Measurements from ENCODE around the gene SKA1.
"Not testable (repeated sequence)": the region's sequence is repeated elsewhere in the genome, so short reads cannot be mapped to it uniquely, and the experiment has no call there.

Gene SKA1

DNA sequence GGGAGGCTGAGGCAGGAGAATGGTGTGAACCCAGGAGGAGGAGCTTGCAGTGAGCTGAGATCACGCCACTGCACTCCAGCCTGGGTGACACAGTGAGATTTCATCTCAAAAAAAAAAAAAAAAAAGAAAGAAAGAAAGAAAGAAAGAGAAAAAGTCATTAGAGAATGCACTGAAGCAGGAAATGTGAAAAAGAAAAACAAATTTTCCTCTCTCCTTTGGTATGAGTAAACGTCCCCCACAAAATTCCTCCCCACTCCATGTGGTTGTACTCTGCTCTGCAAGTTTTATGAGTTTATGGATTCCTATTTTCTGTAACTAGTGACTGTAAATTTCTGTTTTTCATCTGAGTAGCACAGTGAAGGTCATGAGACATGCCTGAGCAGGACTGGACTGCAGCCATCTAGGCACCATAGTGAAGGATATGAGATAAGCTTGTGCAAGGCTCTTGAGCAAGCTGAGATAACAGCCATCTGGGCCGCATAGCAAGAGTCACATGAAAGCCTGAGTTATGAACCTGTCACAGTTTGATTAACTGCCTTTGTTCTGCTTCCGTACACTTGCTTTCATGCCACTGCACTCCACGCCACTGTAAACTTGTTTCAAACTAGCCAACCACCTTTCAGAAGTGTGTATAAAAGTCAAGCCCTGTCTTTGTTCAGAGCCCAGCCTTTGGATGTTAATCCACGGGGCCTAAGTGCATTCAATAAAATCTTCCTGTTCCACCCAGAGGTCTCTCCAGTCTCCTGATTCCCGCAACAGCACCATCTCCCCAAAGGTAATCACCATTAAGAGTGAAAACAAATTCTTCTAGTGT, 50.2 kb downstream of the SKA1 start:
- DNase-seq: no peak
- intact Hi-C loops (cut with DNase I): no loop called here

DNA sequence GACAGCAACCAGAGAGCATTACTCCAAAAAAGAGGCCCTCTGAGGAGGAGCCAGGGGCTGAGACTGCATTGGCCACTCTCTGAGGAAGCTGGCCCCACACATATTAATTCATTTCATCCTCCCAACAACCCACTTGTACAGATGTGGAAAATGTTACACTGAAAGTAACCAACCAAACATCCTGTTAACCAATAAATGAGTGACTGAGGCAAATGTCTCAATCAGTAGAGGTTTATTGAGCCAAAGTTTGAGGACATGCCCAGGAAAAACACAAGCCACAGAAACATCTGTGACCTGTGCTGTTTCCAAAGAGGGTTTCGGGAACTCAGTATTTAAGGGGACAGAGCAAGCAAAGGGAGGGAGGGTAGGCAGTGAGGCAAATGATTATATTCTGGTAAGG, 53.0 kb downstream of the SKA1 start:
- intact Hi-C loops (cut with DNase I): no loop called here

DNA sequence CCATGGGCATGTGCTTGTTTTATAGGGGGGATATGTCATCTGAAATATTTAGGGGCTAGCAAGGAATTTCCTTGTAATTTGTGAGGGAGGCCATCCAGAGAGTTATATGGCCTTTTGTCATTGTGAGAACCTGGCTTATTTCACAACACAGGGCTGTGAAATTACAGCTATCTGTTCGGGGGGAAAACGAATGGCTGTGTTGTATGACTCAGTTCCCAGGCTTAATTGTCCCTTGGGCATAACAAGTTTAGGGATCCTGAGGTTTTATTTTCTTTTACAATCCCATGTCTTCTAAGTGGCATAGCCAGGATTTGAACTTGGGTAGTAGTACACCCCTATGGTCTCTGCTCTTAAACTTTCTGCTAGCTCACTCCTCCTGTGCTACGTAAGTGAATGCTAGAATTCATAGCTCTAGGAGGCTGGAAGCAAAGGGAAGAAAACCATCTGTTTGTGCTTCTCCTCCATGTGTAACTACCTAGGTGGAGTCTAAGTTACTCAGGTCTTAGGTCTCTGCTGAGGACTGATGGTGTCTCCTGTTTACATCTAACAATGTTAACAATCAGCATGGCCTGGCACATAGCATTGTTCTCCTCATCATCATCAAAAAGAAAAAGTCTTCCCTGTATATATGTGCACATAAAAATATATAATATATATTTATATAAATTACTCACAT, 53.8 kb downstream of the SKA1 start:
- intact Hi-C loops (cut with DNase I): no loop called here
- DNase-seq: no peak

More for the DNA sequence above, 53.0 kb downstream of the SKA1 start:
- DNase-seq: no peak

DNA sequence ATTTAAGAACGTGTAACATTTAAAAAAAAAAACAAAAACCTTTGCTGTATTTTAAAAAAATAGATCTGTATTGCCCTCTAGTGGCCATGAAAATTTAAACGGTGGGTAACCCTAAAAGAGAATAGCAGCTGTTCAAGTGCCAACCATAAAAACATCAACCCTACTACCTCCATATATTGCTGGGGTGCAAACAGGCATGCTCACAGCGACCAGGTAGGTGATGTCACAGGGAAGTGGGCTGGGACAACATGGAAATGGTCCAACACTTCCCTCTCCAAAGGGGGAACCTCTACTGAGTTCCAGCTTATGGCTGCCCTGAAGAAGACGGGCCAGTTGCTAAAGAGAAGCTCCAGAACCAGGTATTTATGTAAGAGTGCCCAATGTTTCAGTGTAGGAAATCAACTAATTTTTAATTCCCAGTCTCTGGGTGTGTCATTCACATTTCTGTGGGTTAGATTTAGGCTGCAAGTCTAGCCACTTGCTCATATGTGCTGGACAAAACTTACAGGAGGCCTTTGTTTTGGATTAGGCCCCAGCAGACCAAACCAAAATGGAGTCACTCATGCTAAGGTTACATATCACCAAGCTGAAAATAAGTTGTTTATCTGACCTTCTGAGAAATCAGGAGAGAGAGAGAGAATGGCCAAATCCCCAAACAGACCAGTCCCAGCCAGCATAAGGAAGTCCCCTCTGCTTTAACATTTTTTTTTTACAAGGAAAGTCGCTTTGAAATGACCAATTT, 54.5 kb downstream of the SKA1 start:
- no peak for DNase-seq
- intact Hi-C loops (cut with DNase I): no loop called here

DNA sequence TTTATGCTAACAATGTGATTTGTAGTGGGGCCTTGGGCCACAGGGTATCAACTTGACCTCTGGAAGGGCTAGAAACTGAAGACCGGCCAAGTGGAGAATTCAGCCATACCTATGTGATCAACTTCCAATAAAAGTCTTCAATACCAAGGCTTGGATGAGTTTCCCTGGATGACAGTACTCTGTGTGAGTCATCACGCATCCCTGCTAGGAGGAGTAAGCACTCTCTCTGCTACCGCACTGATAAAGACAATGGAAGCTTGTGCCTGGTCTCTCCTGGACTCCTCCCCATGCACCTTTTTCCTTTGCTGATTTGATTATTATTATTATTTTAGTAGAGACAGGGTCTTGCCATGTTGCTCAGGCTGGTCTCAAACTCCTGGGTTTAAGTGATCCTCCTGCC, 58.1 kb downstream of the SKA1 start:
- intact Hi-C loops (cut with DNase I): no loop called here
- DNase-seq: no peak

DNA sequence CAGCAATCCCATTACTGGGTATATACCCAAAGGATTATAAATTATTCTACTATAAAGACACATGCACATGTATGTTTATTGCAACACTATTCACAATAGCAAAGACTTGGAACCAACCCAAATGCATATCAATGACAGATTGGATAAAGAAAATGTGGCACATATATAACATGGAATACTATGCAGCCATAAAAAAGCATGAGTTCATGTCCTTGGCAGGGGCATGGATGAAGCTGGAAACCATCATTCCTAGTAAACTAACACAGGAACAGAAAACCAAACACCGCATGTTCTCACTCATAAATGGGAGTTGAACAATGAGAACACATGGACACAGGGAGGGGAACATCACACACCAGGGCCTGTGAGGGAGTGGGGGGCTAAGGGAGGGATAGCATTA, 61.9 kb downstream of the SKA1 start:
- intact Hi-C loops (cut with DNase I); DNase-seq: not testable (repeated sequence)

DNA sequence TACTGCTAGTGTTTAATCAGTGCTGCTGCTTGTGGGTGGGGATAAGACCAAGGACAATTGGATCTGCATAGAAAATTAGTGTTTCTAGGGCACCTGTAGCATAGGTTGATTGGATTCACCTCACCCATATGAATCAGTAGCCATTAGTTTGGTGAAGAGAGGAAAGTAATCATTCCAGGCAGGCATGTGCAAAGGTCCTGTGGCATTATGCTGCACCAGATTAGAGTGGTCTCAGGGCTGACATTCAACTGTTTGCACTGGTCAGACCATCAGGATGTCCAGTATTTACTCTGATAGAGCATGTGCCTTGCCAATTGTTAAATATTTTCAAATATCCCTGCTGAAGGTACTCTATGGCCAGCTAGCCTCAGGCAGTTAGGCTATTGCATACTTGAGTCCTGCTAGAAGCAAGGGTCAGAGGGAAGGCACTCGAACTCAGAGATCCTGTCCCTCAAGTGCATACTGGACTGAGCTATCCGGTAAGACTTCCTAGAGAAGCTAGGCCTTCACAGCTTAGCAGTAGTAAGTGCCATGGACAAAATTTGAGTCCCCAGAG, 64.7 kb downstream of the SKA1 start:
- DNase-seq: no peak

DNA sequence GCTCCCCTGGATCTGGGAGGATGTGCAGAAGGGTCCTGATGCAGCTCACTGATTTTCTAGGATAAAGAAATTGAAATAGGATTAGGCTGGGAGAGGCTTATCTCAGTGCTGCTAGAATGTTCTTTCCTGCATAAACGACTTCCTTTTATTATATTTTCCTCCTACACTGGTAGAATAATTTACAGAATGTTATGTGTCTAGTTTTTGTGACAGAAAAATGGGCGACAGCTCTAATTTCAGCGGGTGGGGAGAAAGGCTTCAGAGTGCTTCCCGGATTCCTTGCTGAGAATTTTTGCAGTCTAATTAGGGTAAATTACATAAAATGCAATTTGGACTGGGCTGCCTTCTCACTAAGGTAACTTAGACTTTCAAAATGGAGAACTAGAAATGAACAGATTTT, 66.2 kb downstream of the SKA1 start:
- DNase-seq: no peak
- intact Hi-C loops (cut with DNase I): no loop called here

More for the DNA sequence above, 64.7 kb downstream of the SKA1 start:
- intact Hi-C loops (cut with DNase I): no loop called here

DNA sequence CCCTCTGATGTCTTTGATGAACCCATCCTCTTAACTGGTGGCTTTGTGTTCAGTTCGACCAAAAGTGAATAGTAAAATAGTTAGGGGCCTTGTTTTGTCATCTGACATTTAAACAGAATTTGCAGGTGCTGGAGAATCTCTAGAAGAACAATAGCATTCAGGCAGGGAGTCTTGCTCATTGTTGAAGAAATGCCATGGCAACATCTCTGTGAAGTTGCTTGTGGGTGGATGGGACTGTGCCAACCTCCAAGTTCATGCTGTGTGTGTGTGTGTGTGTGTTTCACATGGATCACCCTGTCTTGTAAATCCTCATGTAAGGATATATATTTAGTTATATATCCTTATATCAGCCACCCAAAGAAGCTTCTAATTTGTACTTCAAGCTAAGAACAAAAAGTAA, 66.7 kb downstream of the SKA1 start:
- intact Hi-C loops (cut with DNase I): no loop called here
- DNase-seq: peak in 4 of 10 donors; percentile 27 to 86 (median 55)
